Left renal cortex interstitium (tissue), 4 donors: ENCODE results near the gene UBASH3B. TPM values are rescaled to one million over a fixed set of nuclear protein-coding genes. Genes with fewer than 3 reads are reported as not detected.
"Not testable (repeated sequence)": the region's sequence is repeated elsewhere in the genome, so short reads cannot be mapped to it uniquely, and the experiment has no call there.

Source experiments
- DNase-seq, 4 donors: peaks; one replicate each; pipeline ENCODE4 v3.0.0-alpha.2; 2013; ENCODE audit warnings: low read depth in 4 of 4, low spot score in 2 of 4, missing footprints in 1 of 4
- polyA plus RNA-seq, 4 donors: library from polyadenylated mRNA; unstranded; fragments of 120-200 nt; gene quantifications; one replicate each; pipeline ENCODE4 v1.2.1, GENCODE V29; 2013; ENCODE audit not compliant: insufficient read length in 4 of 4

The UBASH3B gene
- polyA plus RNA-seq, 4 donors: 6.9 to 8.9 (median 7.3) TPM

GRCh38 chr11:122727101-122727929 is 71.8 kb downstream of the UBASH3B start:
- DNase-seq: no peak

GRCh38 chr11:122728561-122728960 is 73.0 kb downstream of the UBASH3B start:
- DNase-seq: no peak

- DNase-seq: no peak
These were observed 73.6 kb downstream of the UBASH3B start for GRCh38 chr11:122729139-122729538.

- not testable (repeated sequence) for DNase-seq
These were observed 75.2 kb downstream of the UBASH3B start for GRCh38 chr11:122730694-122731093.

GRCh38 chr11:122731500-122731913 is 76.0 kb downstream of the UBASH3B start:
- DNase-seq: no peak

- DNase-seq: no peak
These were observed 77.1 kb downstream of the UBASH3B start for GRCh38 chr11:122732342-122733315.

- no peak for DNase-seq
These were observed 77.8 kb downstream of the UBASH3B start for GRCh38 chr11:122733318-122733717.

GRCh38 chr11:122734848-122735496 is 79.5 kb downstream of the UBASH3B start:
- DNase-seq: no peak

- DNase-seq: no peak
These were observed 82.6 kb downstream of the UBASH3B start for GRCh38 chr11:122737951-122738693.

GRCh38 chr11:122741613-122742300 is 86.2 kb downstream of the UBASH3B start:
- DNase-seq: no peak

GRCh38 chr11:122742301-122743018 is 86.9 kb downstream of the UBASH3B start:
- DNase-seq: no peak

GRCh38 chr11:122743097-122743741 is 87.7 kb downstream of the UBASH3B start:
- no peak for DNase-seq

- DNase-seq: no peak
These were observed 88.4 kb downstream of the UBASH3B start for GRCh38 chr11:122743949-122744348.

- DNase-seq: no peak
These were observed 88.8 kb downstream of the UBASH3B start for GRCh38 chr11:122744357-122744756.

- no peak for DNase-seq
These were observed 89.6 kb downstream of the UBASH3B start for GRCh38 chr11:122745111-122745510.

- no peak for DNase-seq
These were observed 90.5 kb downstream of the UBASH3B start for GRCh38 chr11:122746050-122746478.

GRCh38 chr11:122746611-122747244 is 91.2 kb downstream of the UBASH3B start:
- no peak for DNase-seq

GRCh38 chr11:122747351-122747781 is 91.8 kb downstream of the UBASH3B start:
- no peak for DNase-seq
